Measurements from ENCODE around the gene MYO15A. TPM values are rescaled to one million over a fixed set of nuclear protein-coding genes. Genes with fewer than 3 reads are reported as not detected.

The MYO15A gene
- polyA plus RNA-seq, 1 donor (not counting 4 experiments of a cell fraction or from before 2014, with no cell fraction given), result 0.20 TPM

DNA sequence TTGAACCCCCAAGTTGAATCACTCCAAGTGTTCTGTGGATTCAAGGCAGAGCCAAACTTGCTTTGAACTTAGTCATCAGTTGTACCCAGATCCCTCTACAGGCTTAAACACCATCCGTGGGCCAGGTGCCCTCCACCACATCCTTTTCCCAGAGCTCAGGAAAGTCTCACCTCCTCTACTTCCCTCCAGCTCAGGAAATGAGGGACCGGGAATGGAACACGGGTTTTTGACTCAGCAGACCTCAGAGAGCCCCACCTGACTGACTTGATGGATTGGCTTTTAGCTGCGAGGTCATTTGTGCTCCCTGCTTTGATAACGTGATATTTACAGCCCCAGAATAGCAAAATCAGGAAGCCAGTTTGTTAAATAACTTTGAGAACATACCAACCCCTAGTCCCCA, 49.3 kb upstream of the MYO15A start:
- H3K36me3 ChIP-seq (ENCODE audit: control insufficient read depth in 2 of 2, extremely low read depth in 1 of 2, insufficient read depth in 2 of 2, low read length in 2 of 2), result peaks cover 8 to 25% of the 10 kb centered on the region in 2 experiments
- H3K27me3 ChIP-seq (ENCODE audit: control insufficient read depth, extremely low read depth, insufficient read depth, low read length), result no peaks in the 10 kb centered on the region
- H2AFZ ChIP-seq (ENCODE audit: control insufficient read depth, low read length), result no peak overlapping the region
- FAIRE-seq (peak; percentile 99), DNase-seq (ENCODE audit: low read depth, low spot score) (peak; percentile 63)
- H3K4me2 ChIP-seq (ENCODE audit: control insufficient read depth, extremely low read depth, insufficient read depth, low read depth, low read length), result peak overlapping the region; percentile 34
- no peak overlapping the region for H3K9ac ChIP-seq (ENCODE audit: control insufficient read depth, extremely low read depth, insufficient read depth, low read length)
- H3K4me1 ChIP-seq (ENCODE audit: control insufficient read depth, extremely low read depth, insufficient read depth, low read length), result peaks cover 15% of the 10 kb centered on the region
- TF ChIP-seq, protein P1, sequence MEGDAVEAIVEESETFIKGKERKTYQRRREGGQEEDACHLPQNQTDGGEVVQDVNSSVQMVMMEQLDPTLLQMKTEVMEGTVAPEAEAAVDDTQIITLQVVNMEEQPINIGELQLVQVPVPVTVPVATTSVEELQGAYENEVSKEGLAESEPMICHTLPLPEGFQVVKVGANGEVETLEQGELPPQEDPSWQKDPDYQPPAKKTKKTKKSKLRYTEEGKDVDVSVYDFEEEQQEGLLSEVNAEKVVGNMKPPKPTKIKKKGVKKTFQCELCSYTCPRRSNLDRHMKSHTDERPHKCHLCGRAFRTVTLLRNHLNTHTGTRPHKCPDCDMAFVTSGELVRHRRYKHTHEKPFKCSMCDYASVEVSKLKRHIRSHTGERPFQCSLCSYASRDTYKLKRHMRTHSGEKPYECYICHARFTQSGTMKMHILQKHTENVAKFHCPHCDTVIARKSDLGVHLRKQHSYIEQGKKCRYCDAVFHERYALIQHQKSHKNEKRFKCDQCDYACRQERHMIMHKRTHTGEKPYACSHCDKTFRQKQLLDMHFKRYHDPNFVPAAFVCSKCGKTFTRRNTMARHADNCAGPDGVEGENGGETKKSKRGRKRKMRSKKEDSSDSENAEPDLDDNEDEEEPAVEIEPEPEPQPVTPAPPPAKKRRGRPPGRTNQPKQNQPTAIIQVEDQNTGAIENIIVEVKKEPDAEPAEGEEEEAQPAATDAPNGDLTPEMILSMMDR (optimal IDR thresholded peaks at IDR 0.05 in 1 of 3, IDR thresholded peaks at IDR 0.05 in 1 of 3, conservative IDR thresholded peaks at IDR 0.05 in 1 of 3; ENCODE audit: extremely low read depth in 1 of 3, insufficient read depth in 2 of 3, low read length in 3 of 3), result no peak
- TF ChIP-seq EZH2 (IDR thresholded peaks at IDR 0.05; ENCODE audit: low read length), result no peak
- H3K4me3 ChIP-seq (ENCODE audit: control insufficient read depth in 2 of 3, extremely low read depth in 1 of 3, insufficient read depth in 2 of 3, low read depth in 1 of 3, low read length in 3 of 3), result no peak overlapping the region
- dilution Hi-C loops (cut with MboI; ENCODE audit: extremely low pct_ligation_motif_present, low sequenced_read_pairs), result no loop called here
- no peaks in the 10 kb centered on the region for H3K9me3 ChIP-seq (ENCODE audit: control insufficient read depth, low read depth, low read length)
- H3K27ac ChIP-seq (ENCODE audit: control insufficient read depth, insufficient read depth, low read length), result peak overlapping the region; percentile 62
- no peaks in the 10 kb centered on the region for H3K9me1 ChIP-seq (ENCODE audit: control insufficient read depth, extremely low read depth, insufficient read depth, low read length)
- no peaks in the 10 kb centered on the region for H4K20me1 ChIP-seq (ENCODE audit: control insufficient read depth, extremely low read depth, insufficient read depth, low read length)
- H3K79me2 ChIP-seq (ENCODE audit: control insufficient read depth, insufficient read depth, low read length), result no peaks in the 10 kb centered on the region

DNA sequence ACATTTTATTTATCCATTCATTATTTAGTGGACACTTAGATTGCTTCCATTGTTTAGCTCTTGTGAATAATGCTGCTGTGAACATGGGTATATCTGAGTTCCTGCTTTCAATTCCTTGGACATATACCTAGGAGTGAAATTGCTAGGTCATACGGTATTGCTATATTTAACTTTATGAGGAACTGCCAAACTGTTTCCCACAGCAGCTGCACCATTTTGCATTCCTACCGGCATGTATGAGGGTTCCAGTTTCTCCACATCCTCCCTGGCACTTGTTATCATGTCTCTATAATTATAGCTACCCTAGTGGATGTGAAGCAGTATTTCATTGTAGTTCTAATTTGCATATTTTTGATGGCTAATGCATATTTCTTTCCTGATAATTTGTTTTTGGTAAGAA, 44.5 kb upstream of the MYO15A start:
- peaks cover 11% of the 10 kb centered on the region for H3K4me1 ChIP-seq (ENCODE audit: control insufficient read depth, extremely low read depth, insufficient read depth, low read length)
- no peak overlapping the region for H3K4me3 ChIP-seq (ENCODE audit: control insufficient read depth in 2 of 3, extremely low read depth in 1 of 3, insufficient read depth in 2 of 3, low read depth in 1 of 3, low read length in 3 of 3)
- H4K20me1 ChIP-seq (ENCODE audit: control insufficient read depth, extremely low read depth, insufficient read depth, low read length), result no peaks in the 10 kb centered on the region
- H3K36me3 ChIP-seq (ENCODE audit: control insufficient read depth in 2 of 2, extremely low read depth in 1 of 2, insufficient read depth in 2 of 2, low read length in 2 of 2), result peaks cover 19 to 32% of the 10 kb centered on the region in 2 experiments
- FAIRE-seq (no peak), DNase-seq (ENCODE audit: low read depth, low spot score) (no peak)
- H3K4me2 ChIP-seq (ENCODE audit: control insufficient read depth, extremely low read depth, insufficient read depth, low read depth, low read length), result no peak overlapping the region
- no peaks in the 10 kb centered on the region for H3K79me2 ChIP-seq (ENCODE audit: control insufficient read depth, insufficient read depth, low read length)
- no peak overlapping the region for H3K27ac ChIP-seq (ENCODE audit: control insufficient read depth, insufficient read depth, low read length)
- no peaks in the 10 kb centered on the region for H3K9me1 ChIP-seq (ENCODE audit: control insufficient read depth, extremely low read depth, insufficient read depth, low read length)
- no peaks in the 10 kb centered on the region for H3K27me3 ChIP-seq (ENCODE audit: control insufficient read depth, extremely low read depth, insufficient read depth, low read length)
- dilution Hi-C loops (cut with MboI; ENCODE audit: extremely low pct_ligation_motif_present, low sequenced_read_pairs), result no loop called here
- H3K9me3 ChIP-seq (ENCODE audit: control insufficient read depth, low read depth, low read length), result no peaks in the 10 kb centered on the region
- no peak for TF ChIP-seq EZH2 (IDR thresholded peaks at IDR 0.05; ENCODE audit: low read length)
- TF ChIP-seq, protein P1 (optimal IDR thresholded peaks at IDR 0.05 in 1 of 3, IDR thresholded peaks at IDR 0.05 in 1 of 3, conservative IDR thresholded peaks at IDR 0.05 in 1 of 3; ENCODE audit: extremely low read depth in 1 of 3, insufficient read depth in 2 of 3, low read length in 3 of 3), result no peak
- no peak overlapping the region for H3K9ac ChIP-seq (ENCODE audit: control insufficient read depth, extremely low read depth, insufficient read depth, low read length)
- no peak overlapping the region for H2AFZ ChIP-seq (ENCODE audit: control insufficient read depth, low read length)

Data from keratinocyte (primary cell).